Measurements from ENCODE around the gene NANOGP8. TPM values are rescaled to one million over a fixed set of nuclear protein-coding genes. Genes with fewer than 3 reads are reported as not detected.

NANOGP8 gene
- polyA plus RNA-seq, 1 donor from 2014 or later = not detected

DNA sequence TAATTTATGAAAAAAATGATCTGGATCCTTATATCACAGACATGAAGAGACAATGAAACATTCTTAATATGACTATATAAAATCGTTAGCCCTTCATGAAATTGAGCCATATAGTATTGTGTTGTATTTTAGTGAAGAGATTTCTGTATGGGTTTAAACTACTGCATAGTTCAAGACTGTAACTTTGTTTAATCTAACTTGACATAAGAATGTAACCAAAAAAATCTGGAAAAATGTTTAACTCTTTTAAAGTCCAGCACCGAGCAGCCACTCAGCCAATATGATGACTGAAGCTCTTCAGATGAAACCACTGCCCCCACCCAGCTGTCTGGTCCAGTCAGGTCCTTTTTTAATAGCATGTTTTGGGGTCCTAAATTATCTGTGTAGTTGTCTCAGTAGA is 4.9 kb downstream of the NANOGP8 start:
- H3K27me3 Mint-ChIP-seq = peaks cover 8% of the 10 kb centered on the region
- no peaks in the 10 kb centered on the region for H3K4me1 Mint-ChIP-seq
- no peaks in the 10 kb centered on the region for H3K36me3 Mint-ChIP-seq
- no peak overlapping the region for H3K4me3 Mint-ChIP-seq
- H3K9me3 Mint-ChIP-seq = no peaks in the 10 kb centered on the region
- H3K27ac Mint-ChIP-seq = no peak overlapping the region

- Mint-ChIP-seq H3K4me3 (no peak overlapping the region), H3K36me3 (no peaks in the 10 kb centered on the region), H3K27me3 (peaks cover 8% of the 10 kb centered on the region), H3K4me1 (no peaks in the 10 kb centered on the region), H3K9me3 (peaks cover 0 to 3% (median 0%) of the 10 kb centered on the region in 3 donors), H3K27ac (no peak overlapping the region)
These were observed 6.7 kb downstream of the NANOGP8 start for GRCh38 chr15:35078221-35078915.

GRCh38 chr15:35071106-35071505 is 14.0 kb downstream of the NANOGP8 start:
- Mint-ChIP-seq H3K4me1 (peaks cover 0 to 4% (median 0%) of the 10 kb centered on the region in 3 donors), H3K36me3 (no peaks in the 10 kb centered on the region), H3K27ac (no peak overlapping the region), H3K27me3 (peaks cover 4% of the 10 kb centered on the region), H3K9me3 (peaks cover 0 to 4% (median 3%) of the 10 kb centered on the region in 3 donors), H3K4me3 (no peak overlapping the region)

DNA sequence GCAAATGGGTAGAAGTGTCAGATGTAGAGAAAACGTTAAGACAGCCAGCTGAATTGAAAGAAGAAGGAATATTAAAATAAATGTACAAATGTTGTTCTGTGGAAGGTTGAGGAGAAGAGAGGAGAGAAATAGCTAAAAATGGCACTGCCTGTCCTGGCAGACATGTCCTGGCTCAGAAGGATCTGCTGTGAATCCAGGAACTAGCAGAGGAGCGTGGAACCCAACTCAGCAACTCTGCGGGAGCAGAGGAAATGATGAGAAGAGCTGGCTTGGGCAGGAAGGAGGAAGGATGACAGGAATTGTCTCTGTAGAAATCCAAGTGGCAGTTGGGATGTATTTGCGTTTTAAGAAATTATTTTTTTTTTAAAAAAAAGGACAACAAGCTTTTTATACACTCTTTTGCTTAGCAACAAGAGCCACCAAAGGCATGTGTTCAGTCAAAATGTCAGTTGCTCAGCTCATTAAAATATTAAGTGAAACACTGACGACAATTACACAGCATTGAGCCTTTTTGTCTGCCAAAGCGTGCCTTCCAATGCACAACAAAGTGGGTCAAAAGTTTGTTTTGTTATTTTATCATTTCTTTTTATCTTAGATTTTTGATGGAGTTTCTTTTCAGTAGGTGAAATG is 16.1 kb downstream of the NANOGP8 start:
- H3K4me1 Mint-ChIP-seq = peaks cover 0 to 4% (median 0%) of the 10 kb centered on the region in 3 donors
- peak overlapping the region in 1 of 3 donors; percentile 29 for H3K27ac Mint-ChIP-seq
- peaks cover 4% of the 10 kb centered on the region for H3K27me3 Mint-ChIP-seq
- no peak overlapping the region for H3K4me3 Mint-ChIP-seq
- no peaks in the 10 kb centered on the region for H3K36me3 Mint-ChIP-seq
- H3K9me3 Mint-ChIP-seq = peaks cover 0 to 4% (median 3%) of the 10 kb centered on the region in 3 donors

- Mint-ChIP-seq H3K27me3 (peaks cover 4% of the 10 kb centered on the region), H3K27ac (no peak overlapping the region), H3K4me1 (peaks cover 0 to 4% (median 0%) of the 10 kb centered on the region in 3 donors), H3K4me3 (no peak overlapping the region), H3K9me3 (peaks cover 0 to 4% (median 0%) of the 10 kb centered on the region in 3 donors), H3K36me3 (no peaks in the 10 kb centered on the region)
These were observed 17.4 kb downstream of the NANOGP8 start for GRCh38 chr15:35067496-35068347.

DNA sequence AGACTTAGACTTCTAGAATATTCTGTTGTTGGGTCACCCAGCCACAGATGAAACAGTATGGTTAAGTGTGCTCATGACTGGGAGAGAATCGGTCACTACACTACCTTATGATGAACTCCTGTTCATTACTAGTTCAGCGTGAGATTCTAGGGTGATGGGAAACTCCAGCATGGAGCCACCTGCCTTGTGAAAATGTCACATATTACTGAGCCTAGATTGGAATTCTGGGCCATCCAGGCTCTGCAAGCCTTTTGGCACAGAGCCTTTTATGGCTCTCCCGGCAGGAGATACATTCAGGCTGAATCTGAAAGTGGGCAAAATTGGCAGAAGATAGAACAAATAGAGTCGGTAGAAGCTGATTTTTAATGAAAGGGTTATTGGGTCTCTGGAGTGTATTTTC is 19.0 kb downstream of the NANOGP8 start:
- H3K4me3 Mint-ChIP-seq = no peak overlapping the region
- H3K4me1 Mint-ChIP-seq = peaks cover 0 to 5% (median 1%) of the 10 kb centered on the region in 3 donors
- H3K27ac Mint-ChIP-seq = no peak overlapping the region
- no peaks in the 10 kb centered on the region for H3K36me3 Mint-ChIP-seq
- peaks cover 4% of the 10 kb centered on the region for H3K27me3 Mint-ChIP-seq
- H3K9me3 Mint-ChIP-seq = no peaks in the 10 kb centered on the region

DNA sequence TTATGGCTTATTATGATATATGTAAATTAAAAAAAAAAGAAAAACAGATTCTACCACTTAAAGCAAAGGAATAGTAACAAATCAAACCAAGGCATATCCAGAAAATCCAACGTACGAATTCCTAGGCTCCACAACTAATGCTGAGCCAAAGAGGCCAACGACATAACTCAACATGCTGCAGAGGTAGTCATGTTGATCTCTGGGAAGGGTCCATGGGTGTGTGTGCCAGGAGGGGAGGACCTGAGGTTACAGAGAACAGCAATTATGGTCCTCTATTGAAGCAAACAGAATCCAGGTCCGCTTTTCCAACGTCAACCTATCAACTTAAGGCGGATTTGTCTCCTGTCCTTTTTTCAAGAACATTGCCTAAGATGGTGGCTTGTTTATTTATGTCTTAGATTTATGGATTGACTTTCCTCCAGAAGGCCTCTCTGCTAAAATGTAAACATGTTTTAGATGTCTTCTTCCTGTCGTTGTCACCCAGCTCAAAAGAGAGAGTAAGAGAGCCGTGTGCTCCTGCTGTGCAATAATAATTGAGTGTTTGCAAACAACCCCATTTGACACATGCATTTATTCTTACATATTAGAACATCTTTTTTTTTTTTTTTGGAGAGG is 20.4 kb downstream of the NANOGP8 start:
- peaks cover 0 to 5% (median 1%) of the 10 kb centered on the region in 3 donors for H3K4me1 Mint-ChIP-seq
- peaks cover 1% of the 10 kb centered on the region for H3K36me3 Mint-ChIP-seq
- peaks cover 5% of the 10 kb centered on the region for H3K27me3 Mint-ChIP-seq
- H3K27ac Mint-ChIP-seq = no peak overlapping the region
- H3K4me3 Mint-ChIP-seq = no peak overlapping the region
- H3K9me3 Mint-ChIP-seq = no peaks in the 10 kb centered on the region

DNA sequence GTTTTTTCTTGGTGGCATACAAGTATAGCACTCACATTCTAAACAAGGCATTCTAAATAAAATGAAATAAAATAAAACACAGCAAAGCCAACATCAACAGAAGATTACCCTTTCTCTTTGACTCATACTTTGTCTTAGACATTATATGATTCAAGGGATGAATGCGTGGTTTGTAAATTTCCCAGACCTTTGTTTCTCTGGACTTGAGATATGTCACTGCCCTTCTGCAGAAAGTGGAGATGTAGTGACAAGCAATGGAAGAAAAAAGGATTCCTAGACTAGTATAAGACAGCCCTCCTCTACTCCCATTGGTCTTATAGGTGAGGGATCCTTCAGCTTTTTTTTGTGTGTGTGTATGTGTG is 22.4 kb downstream of the NANOGP8 start:
- Mint-ChIP-seq H3K27ac (no peak overlapping the region), H3K4me3 (no peak overlapping the region), H3K4me1 (peaks cover 0 to 3% (median 1%) of the 10 kb centered on the region in 3 donors), H3K9me3 (no peaks in the 10 kb centered on the region), H3K36me3 (peaks cover 1% of the 10 kb centered on the region), H3K27me3 (peaks cover 7% of the 10 kb centered on the region)

GRCh38 chr15:35061825-35062737 is 23.0 kb downstream of the NANOGP8 start:
- no peak overlapping the region for H3K4me3 Mint-ChIP-seq
- peaks cover 0 to 3% (median 1%) of the 10 kb centered on the region in 3 donors for H3K4me1 Mint-ChIP-seq
- no peaks in the 10 kb centered on the region for H3K9me3 Mint-ChIP-seq
- peaks cover 1% of the 10 kb centered on the region for H3K36me3 Mint-ChIP-seq
- H3K27ac Mint-ChIP-seq = no peak overlapping the region
- peaks cover 5% of the 10 kb centered on the region for H3K27me3 Mint-ChIP-seq

GRCh38 chr15:35061161-35061824 is 23.8 kb downstream of the NANOGP8 start:
- Mint-ChIP-seq H3K27me3 (peaks cover 5% of the 10 kb centered on the region), H3K9me3 (no peaks in the 10 kb centered on the region)

GRCh38 chr15:35060591-35060990 is 24.5 kb downstream of the NANOGP8 start:
- Mint-ChIP-seq H3K36me3 (peaks cover 1% of the 10 kb centered on the region), H3K4me1 (peaks cover 0 to 3% (median 1%) of the 10 kb centered on the region in 3 donors), H3K27ac (no peak overlapping the region), H3K9me3 (no peaks in the 10 kb centered on the region), H3K27me3 (peaks cover 5% of the 10 kb centered on the region), H3K4me3 (no peak overlapping the region)

More at GRCh38 chr15:35061161-35061824, 23.8 kb downstream of the NANOGP8 start:
- Mint-ChIP-seq H3K27ac (no peak overlapping the region), H3K4me3 (no peak overlapping the region), H3K4me1 (peaks cover 0 to 3% (median 1%) of the 10 kb centered on the region in 3 donors), H3K36me3 (peaks cover 1% of the 10 kb centered on the region)

- Mint-ChIP-seq H3K4me3 (no peak overlapping the region), H3K4me1 (peaks cover 0 to 3% (median 1%) of the 10 kb centered on the region in 3 donors), H3K36me3 (peaks cover 1% of the 10 kb centered on the region), H3K27me3 (peaks cover 5% of the 10 kb centered on the region), H3K27ac (no peak overlapping the region), H3K9me3 (no peaks in the 10 kb centered on the region)
These were observed 26.5 kb downstream of the NANOGP8 start for GRCh38 chr15:35058534-35059054.

GRCh38 chr15:35055416-35056105 is 29.5 kb downstream of the NANOGP8 start:
- peaks cover 1% of the 10 kb centered on the region for H3K36me3 Mint-ChIP-seq
- H3K9me3 Mint-ChIP-seq = no peaks in the 10 kb centered on the region
- no peak overlapping the region for H3K27ac Mint-ChIP-seq
- peaks cover 0 to 3% (median 1%) of the 10 kb centered on the region in 3 donors for H3K4me1 Mint-ChIP-seq
- no peak overlapping the region for H3K4me3 Mint-ChIP-seq
- H3K27me3 Mint-ChIP-seq = peaks cover 5% of the 10 kb centered on the region
